ENCODE results near the gene ACTL9.

DNA sequence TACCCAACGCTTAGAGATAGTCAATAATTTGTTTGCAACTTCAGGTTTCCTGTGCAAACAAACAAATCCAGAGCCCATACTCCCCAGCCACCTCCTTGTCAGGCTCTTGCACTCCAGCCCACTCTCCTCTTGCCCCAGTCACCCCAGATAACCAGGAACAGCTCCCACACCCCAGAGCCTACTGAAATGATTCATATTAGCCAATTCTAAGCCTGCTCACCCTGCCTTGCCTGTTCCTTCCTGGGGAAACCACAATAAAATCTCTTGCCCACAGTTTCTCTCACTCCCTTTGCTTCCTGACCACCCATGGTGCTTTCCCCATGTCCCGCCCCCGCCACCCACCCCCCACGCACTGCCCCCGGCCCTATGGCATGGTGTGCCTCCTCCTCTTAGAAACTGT lies 3.8 kb upstream of the ACTL9 start:
- TF ChIP-seq, protein P1, sequence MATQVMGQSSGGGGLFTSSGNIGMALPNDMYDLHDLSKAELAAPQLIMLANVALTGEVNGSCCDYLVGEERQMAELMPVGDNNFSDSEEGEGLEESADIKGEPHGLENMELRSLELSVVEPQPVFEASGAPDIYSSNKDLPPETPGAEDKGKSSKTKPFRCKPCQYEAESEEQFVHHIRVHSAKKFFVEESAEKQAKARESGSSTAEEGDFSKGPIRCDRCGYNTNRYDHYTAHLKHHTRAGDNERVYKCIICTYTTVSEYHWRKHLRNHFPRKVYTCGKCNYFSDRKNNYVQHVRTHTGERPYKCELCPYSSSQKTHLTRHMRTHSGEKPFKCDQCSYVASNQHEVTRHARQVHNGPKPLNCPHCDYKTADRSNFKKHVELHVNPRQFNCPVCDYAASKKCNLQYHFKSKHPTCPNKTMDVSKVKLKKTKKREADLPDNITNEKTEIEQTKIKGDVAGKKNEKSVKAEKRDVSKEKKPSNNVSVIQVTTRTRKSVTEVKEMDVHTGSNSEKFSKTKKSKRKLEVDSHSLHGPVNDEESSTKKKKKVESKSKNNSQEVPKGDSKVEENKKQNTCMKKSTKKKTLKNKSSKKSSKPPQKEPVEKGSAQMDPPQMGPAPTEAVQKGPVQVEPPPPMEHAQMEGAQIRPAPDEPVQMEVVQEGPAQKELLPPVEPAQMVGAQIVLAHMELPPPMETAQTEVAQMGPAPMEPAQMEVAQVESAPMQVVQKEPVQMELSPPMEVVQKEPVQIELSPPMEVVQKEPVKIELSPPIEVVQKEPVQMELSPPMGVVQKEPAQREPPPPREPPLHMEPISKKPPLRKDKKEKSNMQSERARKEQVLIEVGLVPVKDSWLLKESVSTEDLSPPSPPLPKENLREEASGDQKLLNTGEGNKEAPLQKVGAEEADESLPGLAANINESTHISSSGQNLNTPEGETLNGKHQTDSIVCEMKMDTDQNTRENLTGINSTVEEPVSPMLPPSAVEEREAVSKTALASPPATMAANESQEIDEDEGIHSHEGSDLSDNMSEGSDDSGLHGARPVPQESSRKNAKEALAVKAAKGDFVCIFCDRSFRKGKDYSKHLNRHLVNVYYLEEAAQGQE (IDR thresholded peaks at IDR 0.05; ENCODE audit: unreplicated experiment), result no peak
- TF ChIP-seq POLR2AphosphoS5 (IDR thresholded peaks at IDR 0.05; ENCODE audit: low read depth) (no peak), CREB1 (CRISPR knock-in tag; IDR thresholded peaks at IDR 0.05; ENCODE audit: low read depth) (no peak), EZH2 (IDR thresholded peaks at IDR 0.05; ENCODE audit: low read depth, unreplicated experiment) (no peak)
- TF ChIP-seq, protein P2, sequence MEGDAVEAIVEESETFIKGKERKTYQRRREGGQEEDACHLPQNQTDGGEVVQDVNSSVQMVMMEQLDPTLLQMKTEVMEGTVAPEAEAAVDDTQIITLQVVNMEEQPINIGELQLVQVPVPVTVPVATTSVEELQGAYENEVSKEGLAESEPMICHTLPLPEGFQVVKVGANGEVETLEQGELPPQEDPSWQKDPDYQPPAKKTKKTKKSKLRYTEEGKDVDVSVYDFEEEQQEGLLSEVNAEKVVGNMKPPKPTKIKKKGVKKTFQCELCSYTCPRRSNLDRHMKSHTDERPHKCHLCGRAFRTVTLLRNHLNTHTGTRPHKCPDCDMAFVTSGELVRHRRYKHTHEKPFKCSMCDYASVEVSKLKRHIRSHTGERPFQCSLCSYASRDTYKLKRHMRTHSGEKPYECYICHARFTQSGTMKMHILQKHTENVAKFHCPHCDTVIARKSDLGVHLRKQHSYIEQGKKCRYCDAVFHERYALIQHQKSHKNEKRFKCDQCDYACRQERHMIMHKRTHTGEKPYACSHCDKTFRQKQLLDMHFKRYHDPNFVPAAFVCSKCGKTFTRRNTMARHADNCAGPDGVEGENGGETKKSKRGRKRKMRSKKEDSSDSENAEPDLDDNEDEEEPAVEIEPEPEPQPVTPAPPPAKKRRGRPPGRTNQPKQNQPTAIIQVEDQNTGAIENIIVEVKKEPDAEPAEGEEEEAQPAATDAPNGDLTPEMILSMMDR (conservative IDR thresholded peaks at IDR 0.05; ENCODE audit: low read depth in 2 of 2), result no peak
